COLO829 (cell line): ENCODE data around the gene CCDC124.

Experiments used
- DNase-seq: peaks from one replicate; pipeline ENCODE4 v3.0.0; 2012; ENCODE audit warnings: low spot score

CCDC124 gene

DNA sequence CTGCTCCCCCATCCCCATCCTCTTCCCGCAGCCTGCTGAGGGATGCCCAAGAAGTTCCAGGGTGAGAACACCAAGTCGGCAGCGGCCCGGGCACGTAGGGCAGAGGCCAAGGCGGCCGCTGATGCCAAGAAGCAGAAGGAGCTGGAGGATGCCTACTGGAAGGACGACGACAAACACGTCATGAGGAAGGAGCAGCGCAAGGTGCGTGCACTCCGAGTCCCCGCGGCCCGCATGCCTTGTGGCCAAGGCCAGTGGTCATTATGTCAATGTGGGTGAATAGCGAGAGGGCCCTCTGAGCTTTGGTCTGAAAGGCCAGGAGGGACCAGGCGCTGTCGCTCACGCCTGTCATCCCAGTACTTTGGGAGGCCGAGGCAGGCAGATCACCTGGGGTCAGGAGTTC, 3.6 kb downstream of the CCDC124 start:
- DNase-seq = no peak

DNA sequence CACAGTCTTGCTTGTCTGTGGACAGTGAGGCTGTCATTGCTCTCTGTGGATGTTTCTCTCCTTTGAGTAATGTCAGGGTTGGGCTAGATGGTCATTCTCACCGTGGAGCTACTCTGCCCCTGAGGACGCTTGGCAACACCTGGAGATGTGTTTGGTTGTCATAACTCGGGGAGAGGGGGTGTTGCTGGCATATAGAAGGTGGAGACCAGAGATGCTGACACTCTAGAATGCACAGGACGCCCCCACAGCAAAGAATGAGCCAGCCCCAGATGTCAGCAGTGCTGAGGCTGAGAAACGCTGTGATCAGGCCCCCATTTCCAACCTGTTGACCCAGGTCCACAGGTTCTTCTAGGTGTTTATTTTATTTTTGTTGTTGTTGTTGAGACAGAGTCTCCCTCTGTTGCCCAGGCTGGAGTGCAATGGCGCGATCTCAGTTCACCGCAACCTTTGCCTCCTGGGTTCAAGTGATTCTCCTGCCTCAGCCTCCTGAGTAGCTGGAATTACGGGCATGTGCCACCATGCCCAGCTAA, 4.6 kb downstream of the CCDC124 start:
- DNase-seq = no peak

DNA sequence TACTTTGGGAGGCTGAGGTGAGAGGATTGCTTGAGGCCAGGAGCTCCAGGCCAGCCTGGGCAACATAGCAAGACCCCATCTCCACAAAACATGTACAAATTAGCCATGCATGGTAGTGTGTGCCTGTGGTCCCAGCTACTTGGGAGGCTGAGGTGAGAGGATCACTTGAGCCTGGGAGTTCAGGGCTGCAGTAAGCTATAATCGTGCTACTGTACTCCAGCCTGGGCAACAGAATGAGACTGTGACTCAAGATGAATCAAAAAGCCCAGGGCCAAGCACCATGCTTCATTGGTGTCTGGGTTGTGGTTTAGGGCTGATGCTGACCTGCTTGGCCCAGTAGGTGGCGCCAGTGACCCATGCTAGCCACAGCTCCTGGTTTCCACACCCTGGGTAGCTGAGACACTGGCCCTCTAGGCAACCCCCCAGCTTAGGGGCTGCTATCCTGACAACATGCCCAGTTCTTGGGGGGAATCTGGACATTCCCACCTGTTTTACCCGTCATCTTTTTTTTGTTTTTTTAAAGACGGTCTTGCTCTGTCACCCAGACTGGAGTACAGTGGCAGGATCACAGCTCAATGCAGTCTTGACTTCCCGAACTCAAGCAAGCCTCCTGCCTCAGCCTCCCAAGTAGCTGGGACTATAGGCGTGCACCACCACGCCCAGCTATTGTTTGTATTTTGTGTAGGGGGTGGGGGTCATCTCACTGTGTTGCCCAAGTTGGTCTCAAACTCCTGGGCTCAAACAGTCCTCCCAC, 5.5 kb downstream of the CCDC124 start:
- peak; percentile 94 for DNase-seq

DNA sequence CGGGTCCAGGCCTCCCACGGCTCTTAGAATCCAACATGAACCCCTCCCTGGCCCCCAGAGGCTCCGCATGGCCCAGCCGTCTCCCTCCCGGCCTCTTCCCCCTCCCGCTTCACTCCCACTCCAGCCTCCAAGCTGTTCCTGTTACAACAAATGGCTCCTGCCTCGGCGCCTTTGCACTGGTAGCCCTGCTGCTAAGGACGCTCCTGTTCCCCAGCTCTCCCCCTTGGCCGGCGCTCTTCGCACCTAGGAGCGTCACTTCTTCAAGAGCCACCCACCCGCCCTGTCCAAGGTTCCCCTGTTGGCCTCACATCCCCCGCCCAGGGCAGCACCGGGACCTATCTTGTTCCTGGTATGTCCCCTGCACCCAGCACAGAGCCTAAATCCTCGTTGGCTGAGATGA, 9.4 kb downstream of the CCDC124 start:
- no peak for DNase-seq

DNA sequence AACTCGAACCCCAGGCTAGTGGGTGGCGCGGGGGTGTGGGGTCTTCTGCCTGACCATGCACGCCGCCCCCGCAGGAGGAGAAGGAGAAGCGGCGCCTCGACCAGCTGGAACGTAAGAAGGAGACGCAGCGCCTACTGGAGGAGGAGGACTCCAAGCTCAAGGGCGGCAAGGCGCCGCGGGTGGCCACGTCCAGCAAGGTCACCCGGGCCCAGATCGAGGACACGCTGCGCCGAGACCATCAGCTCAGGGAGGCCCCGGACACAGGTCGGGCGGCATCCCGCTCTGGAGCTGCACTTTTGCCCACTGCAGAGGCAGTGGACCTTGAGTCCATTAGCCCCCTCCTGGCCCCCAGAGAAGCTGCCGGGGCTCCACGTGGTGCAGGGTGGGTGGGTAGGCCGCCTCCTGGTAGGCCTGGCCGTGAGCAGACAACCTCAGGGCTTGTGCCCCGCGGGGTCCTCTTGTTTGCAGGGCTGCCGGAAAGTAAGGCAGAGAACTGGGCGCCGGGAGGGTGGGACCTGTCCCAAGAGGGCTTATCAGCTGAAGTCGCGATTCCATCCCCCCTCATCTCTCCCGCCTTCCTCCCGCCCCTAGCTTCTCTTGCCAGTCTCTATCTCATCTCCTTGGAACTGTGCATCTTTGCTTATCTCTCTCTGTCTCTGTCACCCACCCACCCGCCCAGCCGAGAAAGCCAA, 9.9 kb downstream of the CCDC124 start:
- no peak for DNase-seq

DNA sequence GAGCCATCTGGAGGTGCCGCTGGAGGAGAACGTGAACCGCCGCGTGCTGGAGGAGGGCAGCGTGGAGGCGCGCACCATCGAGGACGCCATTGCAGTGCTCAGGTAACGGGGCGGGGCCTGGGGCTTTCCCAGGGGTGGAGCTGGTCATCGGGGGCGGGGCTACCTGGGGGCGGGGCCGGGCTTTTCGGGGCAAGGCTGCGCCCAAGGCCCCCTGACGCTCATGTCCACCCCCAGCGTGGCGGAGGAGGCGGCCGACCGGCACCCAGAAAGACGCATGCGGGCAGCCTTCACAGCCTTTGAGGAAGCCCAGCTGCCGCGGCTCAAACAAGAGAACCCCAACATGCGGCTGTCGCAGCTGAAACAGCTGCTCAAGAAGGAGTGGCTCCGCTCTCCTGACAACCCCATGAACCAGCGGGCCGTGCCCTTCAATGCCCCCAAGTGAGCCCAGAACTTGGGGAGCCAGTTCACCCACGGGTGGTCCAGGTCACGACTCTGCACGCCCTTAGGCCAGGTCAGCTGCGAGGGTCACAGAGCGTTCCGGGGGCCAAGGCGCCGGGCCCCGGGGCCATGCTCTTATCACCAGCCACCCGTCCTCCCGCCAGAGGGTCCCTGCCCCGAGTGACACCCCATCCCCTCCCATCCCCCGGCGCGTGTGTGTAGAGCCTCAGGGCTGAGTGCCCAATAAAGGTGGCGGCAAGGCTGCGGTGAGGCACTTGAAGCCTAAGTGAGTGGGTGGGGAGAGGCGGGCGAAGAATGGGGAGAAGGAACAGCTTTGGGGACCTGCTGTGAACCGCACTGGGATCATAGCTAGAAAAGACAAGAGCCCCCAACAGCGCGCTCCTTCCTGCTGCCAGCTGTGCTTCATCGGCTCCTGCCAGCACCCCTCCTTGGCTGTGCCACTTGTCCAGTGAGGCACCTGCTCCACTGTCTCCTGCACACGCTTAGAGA, 10.7 kb downstream of the CCDC124 start:
- DNase-seq = no peak

DNA sequence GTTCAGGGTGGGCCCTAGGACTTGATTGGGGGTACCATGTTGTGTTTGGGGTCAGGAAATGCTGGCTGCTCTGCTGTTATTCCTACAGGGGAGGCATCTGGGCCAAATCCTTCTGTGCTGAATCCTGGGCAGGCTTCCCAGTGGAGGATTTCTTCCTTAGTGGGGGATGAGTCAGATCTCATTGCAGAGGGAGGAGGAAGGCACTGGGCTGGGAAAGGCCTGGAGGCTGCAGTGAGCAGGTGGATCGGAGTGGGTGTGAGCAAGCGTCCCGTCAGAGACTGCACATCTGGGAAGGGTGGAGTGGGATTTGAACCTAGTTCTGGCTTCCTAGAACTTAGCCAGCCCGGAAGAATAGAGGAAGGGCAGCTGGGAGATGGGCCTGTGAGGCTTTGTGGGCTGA, 11.5 kb downstream of the CCDC124 start:
- DNase-seq = no peak

DNA sequence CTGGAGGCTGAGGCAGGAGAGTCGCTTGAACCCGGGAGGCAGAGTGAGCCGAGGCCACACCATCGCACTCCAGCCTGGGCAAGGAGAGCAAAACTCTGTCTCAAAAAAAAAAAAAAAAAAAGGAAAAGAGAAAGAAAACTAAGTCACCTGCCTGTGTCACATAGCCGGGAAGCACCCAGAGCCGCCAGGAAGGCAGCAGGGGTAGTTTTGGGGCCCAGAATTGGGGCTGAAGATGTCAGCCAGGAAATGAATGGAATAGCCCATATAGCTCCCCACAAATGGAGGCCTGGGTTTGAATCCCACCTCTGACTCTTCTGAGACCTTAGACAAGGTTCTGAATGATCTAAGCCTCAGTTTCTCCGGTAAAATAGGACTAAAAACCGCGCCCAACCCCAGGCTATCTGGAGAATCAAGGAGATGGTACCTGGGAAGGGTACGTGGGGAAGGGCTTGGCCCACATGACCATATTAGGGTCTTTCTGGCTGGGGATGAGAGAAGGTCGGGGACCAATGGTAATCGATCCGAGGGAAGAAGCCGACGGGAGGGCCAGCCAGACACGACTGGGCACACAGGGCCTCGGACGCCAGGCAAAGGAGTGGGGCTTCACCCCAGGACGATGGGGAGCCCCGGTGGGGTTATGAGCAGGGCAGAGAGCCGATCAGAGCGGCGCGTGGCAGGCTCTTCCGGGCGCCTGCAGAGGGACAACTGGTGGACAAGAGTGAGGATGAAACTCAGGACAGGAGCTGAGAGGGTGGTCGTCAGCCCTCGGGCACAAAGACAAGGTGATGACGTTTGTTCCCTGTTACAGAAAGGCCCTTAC, 14.4 kb downstream of the CCDC124 start:
- DNase-seq = no peak

DNA sequence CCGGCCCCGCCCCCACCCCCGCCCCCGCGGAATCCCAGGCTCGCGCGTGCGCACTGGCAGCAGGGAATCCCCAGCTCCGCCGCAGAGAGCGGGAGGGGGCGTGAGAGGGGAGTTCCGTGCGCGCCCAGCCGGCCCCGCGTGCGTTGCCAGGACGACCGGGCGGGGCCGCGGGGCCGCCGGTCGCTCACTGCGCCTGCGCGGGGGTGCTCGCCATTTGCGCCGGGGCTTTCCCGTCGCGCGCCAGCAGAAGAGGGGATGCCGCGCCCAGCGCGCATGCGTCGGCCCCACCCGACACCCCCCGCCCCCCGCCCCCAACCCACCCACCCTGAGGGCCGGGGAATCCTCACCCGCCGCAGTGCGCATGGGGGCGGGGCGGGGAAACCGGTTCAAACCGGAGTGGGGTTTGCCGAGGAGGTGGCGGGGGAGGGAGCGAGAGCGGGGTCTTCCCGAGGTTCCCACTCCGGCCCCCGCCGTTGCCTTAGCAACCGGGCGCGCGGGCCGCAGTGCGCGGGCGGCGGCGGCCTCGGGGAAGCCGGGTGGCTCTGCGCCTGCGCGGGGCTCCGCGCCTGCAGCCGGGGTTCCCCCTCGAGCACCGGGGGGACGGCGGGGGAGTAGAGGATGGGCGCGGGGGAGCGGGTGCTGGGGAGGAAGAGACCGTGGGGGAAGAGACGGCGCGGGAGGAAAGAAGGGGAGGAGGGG, 15.1 kb downstream of the CCDC124 start:
- peak; percentile 99 for DNase-seq

DNA sequence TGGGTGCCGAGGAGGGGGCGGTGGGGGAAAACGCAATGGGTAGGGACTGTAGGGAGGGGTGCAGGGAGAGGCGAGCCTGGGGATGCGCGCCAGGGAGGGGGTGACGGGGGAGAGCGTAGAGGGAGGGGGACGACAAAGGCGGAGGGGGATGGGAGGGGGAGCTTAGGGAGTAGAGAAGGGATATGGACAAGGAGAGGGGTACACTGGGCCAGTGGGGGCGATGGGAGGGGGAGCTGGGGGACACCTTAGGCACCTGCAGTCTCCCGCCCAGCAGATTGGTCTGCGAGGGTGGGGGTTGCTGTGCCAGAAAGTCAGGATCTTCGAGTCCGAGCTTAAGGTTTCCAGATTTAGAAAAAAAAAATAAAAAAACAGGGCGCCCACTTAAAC, 15.7 kb downstream of the CCDC124 start:
- DNase-seq = no peak

DNA sequence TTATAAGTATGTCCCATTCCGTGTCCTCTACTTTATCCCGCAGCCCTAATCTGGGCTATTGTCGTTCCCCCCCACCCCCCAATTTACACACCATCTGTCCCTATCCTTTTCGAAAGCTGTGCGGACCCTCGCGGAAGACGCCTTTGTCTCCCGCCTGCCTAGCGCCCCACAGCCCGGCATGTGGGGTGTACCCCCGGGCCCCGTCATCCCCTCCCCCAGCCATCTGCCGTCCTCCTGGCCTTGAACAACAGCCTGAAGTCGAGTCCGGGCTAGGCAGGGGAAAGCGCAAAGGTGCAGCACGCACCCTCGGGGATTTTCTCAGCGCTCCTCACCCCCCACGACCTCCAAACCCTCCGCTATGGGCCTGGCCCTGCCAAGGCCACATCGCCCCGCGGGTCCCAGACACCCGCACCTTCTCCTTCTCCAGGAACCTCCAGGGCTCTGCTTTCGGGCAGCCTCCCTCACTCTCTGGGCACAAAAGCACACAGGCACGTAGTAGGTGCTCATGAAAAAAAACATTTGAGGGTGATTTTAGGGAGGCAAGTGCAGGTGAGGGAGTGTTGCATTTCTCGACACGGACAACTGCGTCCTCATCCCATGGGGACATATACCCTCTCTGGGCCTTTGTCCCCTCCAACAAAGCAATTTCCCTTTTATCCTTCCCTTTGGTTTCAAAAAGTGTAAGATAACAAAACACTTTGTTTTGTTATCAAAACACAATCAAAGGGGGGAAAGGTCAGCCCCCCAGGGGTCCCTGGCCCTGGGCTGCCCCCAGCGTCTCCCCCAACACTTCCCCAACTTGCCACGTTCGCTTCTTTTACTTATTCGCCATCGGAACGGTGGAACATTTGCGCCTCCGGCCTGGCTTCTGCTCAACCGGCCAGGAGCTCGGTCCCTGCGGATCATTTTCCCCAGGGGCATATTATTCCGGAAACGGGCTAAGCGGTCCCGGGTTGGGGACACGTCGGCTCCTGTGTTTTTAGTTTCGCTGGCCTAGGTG, 16.4 kb downstream of the CCDC124 start:
- no peak for DNase-seq

DNA sequence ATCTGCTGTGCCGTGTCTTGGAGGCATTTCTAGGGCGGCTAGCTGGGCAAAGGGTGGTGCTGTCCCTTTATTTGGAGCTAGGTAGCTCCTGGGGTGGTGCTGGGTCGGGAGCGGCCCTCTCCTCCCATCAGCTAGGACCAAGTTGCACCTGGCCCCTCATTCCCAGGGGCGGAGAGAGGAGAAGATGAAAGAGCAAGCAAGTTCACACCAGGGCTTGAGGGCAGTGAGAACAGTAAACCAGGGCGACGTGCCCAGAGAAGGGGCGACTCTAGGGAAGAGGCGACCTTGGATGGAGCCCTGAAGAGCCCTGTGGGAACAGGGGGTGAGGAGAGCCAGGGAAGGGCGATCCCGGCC, 17.1 kb downstream of the CCDC124 start:
- no peak for DNase-seq

DNA sequence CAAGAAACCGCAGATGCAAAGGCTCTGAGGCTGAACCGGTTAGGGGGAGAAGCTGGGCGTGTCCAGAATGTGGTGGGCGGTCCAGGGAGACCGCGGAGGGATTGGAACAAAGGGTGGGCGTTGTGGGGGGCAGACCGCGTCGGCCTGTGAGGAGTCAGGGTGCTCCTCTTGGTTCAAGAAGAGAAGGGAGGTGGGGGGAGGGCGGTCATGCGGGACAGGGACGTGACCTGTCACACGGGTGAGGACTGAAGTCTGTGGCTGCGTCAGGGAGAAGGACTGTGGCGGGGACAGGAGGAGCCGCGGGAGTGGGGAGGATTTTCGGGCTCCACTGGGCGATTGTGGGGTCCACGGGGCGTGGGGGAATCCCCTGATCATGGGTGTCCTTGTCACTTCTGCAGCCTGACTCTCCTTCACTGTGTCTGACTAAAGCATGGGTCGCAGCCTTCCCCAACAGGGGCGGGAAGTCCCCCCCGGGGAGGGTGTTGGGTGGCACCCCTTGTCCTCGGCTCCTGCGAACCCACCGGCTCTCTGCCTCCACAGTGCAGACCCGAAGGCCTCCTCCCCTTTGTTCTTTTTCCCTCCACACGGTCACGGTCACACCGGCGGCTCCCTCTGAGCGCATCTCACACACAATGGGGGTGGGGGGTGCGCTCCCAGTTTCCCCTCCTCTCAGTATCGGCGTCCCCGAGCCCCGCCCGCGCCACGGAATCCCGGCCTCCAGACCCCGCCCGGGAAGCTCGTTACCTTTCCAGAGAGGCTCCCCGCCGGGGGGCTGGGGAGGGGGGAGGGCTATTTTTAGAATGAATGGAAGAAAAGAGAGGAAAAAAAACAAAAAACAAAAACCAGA, 17.7 kb downstream of the CCDC124 start:
- no peak for DNase-seq

DNA sequence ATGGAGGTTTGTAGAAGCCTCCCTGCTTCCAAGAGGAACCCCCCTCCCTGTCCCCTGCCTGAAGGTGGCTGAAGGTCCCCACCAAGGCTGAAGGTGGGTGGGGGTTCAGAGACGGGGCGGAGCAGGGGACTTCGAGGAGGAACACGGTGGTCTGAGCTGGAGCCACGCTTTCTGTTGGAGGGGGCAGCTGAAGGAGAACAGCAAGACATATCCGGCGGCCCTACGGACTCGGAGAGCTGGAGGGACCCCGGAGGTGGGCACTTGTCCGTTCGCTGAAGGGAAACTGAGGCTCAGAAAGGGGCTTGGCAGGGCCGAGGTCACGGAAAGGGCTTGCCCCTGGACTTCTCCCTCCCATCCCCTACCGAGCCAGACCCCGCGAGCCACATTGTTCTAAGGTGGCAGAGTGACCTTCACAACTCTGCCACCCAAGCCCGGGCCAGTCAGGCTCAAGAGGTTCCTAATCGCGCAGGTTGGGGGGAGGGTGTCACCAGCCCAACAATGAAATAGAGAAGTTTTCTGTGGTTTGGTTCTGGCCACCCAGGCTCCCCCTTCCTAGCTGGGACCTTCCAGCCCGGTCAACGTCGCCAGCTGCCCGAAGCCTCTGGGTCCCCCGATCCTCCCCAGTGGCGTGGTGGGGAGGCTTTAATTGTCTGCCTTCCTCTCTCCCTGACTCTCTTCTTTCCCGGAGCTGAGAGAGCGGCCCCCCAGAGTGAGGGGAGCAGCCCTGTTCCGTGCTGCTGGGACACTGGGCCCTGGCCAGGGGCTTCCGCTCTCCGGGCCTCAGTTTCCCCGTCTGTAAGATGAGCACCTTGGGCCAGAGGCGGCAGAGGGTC, 18.6 kb downstream of the CCDC124 start:
- DNase-seq = no peak

DNA sequence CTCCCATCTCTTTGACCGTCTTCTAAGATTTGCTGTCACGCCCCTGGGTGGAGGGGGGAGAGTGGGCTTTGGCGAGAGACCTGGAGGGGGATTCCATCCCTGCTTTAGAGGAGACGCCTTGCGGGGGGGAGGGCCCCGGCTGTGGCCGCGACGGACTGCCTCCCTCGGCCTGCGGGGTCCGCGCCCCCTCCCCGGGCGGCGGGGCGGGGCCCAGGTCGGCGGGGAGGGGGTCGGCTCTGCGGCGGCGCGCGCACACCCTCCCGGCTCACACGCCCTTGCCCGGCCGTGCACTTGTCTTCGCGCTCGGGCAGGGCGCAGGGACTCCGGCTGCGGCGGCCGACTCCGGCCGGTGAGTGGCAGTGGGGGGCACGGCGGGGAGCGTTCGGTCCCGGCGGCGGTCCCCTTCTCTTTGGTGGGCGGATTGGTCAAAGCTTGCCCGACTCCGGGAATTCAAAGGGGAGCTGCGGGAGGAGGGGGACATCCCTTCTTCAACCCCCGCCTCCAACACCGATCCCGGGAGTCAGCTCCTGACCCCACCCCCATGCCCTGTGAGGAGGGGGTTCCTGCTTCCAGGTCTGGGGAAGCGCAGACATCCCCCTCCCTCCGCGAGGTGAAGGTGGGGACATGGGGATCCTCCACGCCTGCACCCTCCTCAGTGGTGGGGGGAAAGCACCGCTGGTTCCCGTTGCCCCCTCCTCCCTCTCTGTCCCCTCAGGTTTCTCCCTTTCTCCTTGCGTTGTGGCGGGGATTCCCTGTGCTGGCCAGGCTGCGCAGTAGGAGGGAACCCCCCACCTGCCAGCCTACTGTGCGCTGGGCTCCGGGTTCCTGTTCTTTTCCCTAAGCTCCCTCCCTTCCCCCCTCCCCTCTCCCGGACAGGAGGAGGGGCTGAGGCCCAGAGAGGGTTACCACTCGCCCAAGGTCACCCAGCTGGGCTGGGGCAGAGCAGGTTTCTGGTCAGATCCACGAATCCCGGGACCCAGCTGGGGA, 19.5 kb downstream of the CCDC124 start:
- no peak for DNase-seq

DNA sequence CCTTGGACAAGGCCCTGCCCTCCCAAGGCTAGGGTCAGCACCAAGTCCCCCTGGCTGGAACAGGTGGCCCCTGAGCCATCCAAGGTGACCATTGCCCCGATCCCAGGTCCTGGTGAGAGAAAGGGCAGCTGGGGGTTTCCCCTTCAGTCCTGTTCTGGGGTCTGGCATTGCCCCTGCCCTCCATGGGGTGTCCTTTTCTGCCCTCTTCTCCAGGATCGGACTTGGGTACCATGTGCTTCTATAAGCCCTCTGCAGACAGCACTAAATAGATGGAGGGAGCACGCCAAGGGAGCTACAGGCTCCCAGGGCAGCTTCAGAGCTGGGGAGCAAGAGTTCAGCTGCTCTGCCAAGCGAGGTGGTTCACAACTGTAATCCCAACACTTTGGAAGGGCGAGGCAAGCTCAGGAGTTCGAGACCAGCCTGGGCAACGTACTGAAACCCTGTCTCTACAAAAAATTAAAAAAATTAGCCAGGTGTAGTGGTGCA, 20.5 kb downstream of the CCDC124 start:
- DNase-seq = no peak
